ENCODE measurements around the gene PRRT4. TPM values are rescaled to one million over a fixed set of nuclear protein-coding genes. Genes with fewer than 3 reads are reported as not detected.
A peak's percentile ranks its signal among the peaks of the same experiment; 100 is the strongest.

Gene PRRT4
- total RNA-seq, 1 donor from 2014 or later: 1.6 TPM

GRCh38 chr7:128344431-128344774, 17.1 kb downstream of the PRRT4 start:
- Histone ChIP-seq H3K36me3 (peaks cover 2% of the 10 kb centered on the region), H3K27me3 (ENCODE audit: low read depth) (no peaks in the 10 kb centered on the region), H3K9me3 (replicated peaks) (no peaks in the 10 kb centered on the region), H3K4me3 (peak overlapping the region; percentile 87), H3K27ac (replicated peaks) (no peak overlapping the region), H3K4me1 (peaks cover 33% of the 10 kb centered on the region)
- DNase-seq: no peak
- intact Hi-C loops (cut with micrococcal nuclease): no loop called here
- no peak for TF ChIP-seq CTCF (IDR thresholded peaks at IDR 0.05; ENCODE audit: borderline replicate concordance)

- intact Hi-C loops (cut with micrococcal nuclease): no loop called here
These were observed 17.7 kb downstream of the PRRT4 start, which contains the start of gene RBM28 for GRCh38 chr7:128343554-128344430. TSS of gene RBM28 (minus strand) at chr7:128343908. CDS start at chr7:128343793, 115 bp downstream.

GRCh38 chr7:128341733-128342132, 19.8 kb downstream of the PRRT4 start:
- TF ChIP-seq CTCF (IDR thresholded peaks at IDR 0.05; ENCODE audit: borderline replicate concordance): no peak
- peak overlapping the region; percentile 87 for H3K4me3 ChIP-seq
- no peak for DNase-seq
- H3K9me3 ChIP-seq (replicated peaks): no peaks in the 10 kb centered on the region
- no peak overlapping the region for H3K27ac ChIP-seq (replicated peaks)
- intact Hi-C loops (cut with micrococcal nuclease): no loop called here
- H3K27me3 ChIP-seq (ENCODE audit: low read depth): no peaks in the 10 kb centered on the region
- H3K4me1 ChIP-seq: peaks cover 33% of the 10 kb centered on the region
- peaks cover 29% of the 10 kb centered on the region for H3K36me3 ChIP-seq

More at GRCh38 chr7:128343554-128344430, 17.7 kb downstream of the PRRT4 start, which contains the start of gene RBM28:
- Histone ChIP-seq H3K36me3 (peaks cover 8% of the 10 kb centered on the region), H3K9me3 (replicated peaks) (no peaks in the 10 kb centered on the region), H3K4me3 (peak within 1 kb of the TSS; percentile 87), H3K4me1 (peaks cover 33% of the 10 kb centered on the region), H3K27ac (replicated peaks) (peak within 1 kb of the TSS; percentile 86), H3K27me3 (ENCODE audit: low read depth) (no peaks in the 10 kb centered on the region)
- TF ChIP-seq CTCF (IDR thresholded peaks at IDR 0.05; ENCODE audit: borderline replicate concordance): no peak
- DNase-seq: peak; percentile 84

GRCh38 chr7:128335730-128336129, 25.8 kb downstream of the PRRT4 start:
- H3K9me3 ChIP-seq (replicated peaks): no peaks in the 10 kb centered on the region
- H3K36me3 ChIP-seq: peaks cover 89% of the 10 kb centered on the region
- TF ChIP-seq CTCF (IDR thresholded peaks at IDR 0.05; ENCODE audit: borderline replicate concordance): no peak
- no peaks in the 10 kb centered on the region for H3K4me1 ChIP-seq
- no peak overlapping the region for H3K4me3 ChIP-seq
- no peak overlapping the region for H3K27ac ChIP-seq (replicated peaks)
- H3K27me3 ChIP-seq (ENCODE audit: low read depth): no peaks in the 10 kb centered on the region
- intact Hi-C loops (cut with micrococcal nuclease): no loop called here
- no peak for DNase-seq

- no peak for DNase-seq
- Histone ChIP-seq H3K36me3 (peaks cover 93% of the 10 kb centered on the region), H3K9me3 (replicated peaks) (no peaks in the 10 kb centered on the region), H3K4me3 (no peak overlapping the region), H3K4me1 (peaks cover 32% of the 10 kb centered on the region), H3K27ac (replicated peaks) (peak overlapping the region; percentile 79), H3K27me3 (ENCODE audit: low read depth) (no peaks in the 10 kb centered on the region)
- intact Hi-C loops (cut with micrococcal nuclease): no loop called here
- TF ChIP-seq CTCF (IDR thresholded peaks at IDR 0.05; ENCODE audit: borderline replicate concordance): no peak
These were observed 37.2 kb downstream of the PRRT4 start for GRCh38 chr7:128324368-128324680.

All from left ventricle myocardium inferior (tissue), 1 donor.